Measurements from ENCODE around the gene SUSD1.

The SUSD1 gene

DNA sequence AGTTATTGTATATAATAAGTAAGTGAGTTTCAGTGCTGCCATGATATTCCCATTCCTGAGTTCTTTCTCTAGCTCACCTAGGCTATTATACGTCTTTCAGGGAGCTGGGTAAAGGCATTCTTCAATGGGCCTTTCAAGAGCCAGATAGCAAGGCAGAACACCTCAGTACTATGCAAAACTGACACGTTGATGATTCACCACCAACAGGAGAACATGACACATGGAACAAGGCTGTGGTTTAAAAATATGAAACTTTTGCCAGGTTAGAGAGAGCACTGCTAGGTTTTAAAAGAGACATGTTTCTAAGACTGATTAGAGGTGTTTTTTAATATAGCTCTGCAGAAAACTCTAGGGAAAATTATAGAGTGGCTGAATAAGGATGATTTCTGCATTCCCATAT, 182.6 kb downstream of the SUSD1 start:
- H3K9me3 ChIP-seq, result no peaks in the 10 kb centered on the region
- no peaks in the 10 kb centered on the region for H3K27me3 ChIP-seq
- no peaks in the 10 kb centered on the region for H3K36me3 ChIP-seq
- no peak for TF ChIP-seq CTCF (IDR thresholded peaks at IDR 0.05; ENCODE audit: low read depth, low read length)
- H3K4me1 ChIP-seq, result no peaks in the 10 kb centered on the region
- DNase-seq, result no peak
- no peak overlapping the region for H3K4me3 ChIP-seq (ENCODE audit: low read depth, low read length)

- no peak overlapping the region for H3K4me3 ChIP-seq (ENCODE audit: low read depth, low read length)
- no peak for TF ChIP-seq CTCF (IDR thresholded peaks at IDR 0.05; ENCODE audit: low read depth, low read length)
- H3K9me3 ChIP-seq, result no peaks in the 10 kb centered on the region
- H3K36me3 ChIP-seq, result no peaks in the 10 kb centered on the region
- DNase-seq, result no peak
- no peaks in the 10 kb centered on the region for H3K4me1 ChIP-seq
- H3K27me3 ChIP-seq, result no peaks in the 10 kb centered on the region
Observed at GRCh38 chr9:111991179-111991578, 183.9 kb downstream of the SUSD1 start.
